Measurements from ENCODE around the gene NAALADL2. TPM values are rescaled to one million over a fixed set of nuclear protein-coding genes. Genes with fewer than 3 reads are reported as not detected.

NAALADL2 gene
- total RNA-seq, 2 experiments from 2014 or later = 0.30 to 1.2 TPM

DNA sequence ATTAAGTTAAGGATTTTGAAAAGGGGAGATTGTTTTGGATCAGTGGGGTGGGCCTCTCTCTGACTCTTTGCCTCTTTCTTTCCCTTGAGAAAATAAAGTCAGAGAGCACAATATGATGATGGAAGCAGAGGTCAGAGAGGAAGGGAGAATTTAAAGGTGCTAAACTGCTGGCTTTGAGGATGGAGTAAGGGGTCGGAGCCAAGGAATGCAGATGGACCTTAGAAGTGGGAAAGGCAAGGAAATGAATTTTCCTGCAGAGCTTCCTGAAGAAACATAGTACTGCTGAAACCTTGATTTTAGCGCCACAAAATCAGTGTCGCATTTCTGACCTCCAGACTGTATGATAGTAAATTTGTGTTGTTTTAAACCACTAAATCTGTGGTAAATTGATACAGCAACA is 317.4 kb downstream of the NAALADL2 start:
- no peaks in the 10 kb centered on the region for H3K27me3 ChIP-seq (ENCODE audit: control insufficient read depth in 1 of 2, insufficient read depth in 2 of 2, low read length in 2 of 2)
- H3K9me3 Mint-ChIP-seq = no peaks in the 10 kb centered on the region
- intact Hi-C loops (cut with DNase I, micrococcal nuclease) = no loop called here
- H3K4me1 Mint-ChIP-seq (ENCODE audit: low read depth) = no peaks in the 10 kb centered on the region
- no peaks in the 10 kb centered on the region for H3K9me3 ChIP-seq (ENCODE audit: control insufficient read depth in 1 of 2, insufficient read depth in 1 of 2, low read length in 2 of 2)
- ChIA-PET POLR2A (no interaction called here), CTCF (no interaction called here)
- TF ChIP-seq, protein P1, sequence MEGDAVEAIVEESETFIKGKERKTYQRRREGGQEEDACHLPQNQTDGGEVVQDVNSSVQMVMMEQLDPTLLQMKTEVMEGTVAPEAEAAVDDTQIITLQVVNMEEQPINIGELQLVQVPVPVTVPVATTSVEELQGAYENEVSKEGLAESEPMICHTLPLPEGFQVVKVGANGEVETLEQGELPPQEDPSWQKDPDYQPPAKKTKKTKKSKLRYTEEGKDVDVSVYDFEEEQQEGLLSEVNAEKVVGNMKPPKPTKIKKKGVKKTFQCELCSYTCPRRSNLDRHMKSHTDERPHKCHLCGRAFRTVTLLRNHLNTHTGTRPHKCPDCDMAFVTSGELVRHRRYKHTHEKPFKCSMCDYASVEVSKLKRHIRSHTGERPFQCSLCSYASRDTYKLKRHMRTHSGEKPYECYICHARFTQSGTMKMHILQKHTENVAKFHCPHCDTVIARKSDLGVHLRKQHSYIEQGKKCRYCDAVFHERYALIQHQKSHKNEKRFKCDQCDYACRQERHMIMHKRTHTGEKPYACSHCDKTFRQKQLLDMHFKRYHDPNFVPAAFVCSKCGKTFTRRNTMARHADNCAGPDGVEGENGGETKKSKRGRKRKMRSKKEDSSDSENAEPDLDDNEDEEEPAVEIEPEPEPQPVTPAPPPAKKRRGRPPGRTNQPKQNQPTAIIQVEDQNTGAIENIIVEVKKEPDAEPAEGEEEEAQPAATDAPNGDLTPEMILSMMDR (IDR thresholded peaks at IDR 0.05) = no peak
- H3K27ac ChIP-seq (ENCODE audit: low read depth in 1 of 2, low read length in 2 of 2) = no peak overlapping the region
- ATAC-seq (ENCODE audit: poor library complexity) = no peak
- no peak overlapping the region for H3K27ac Mint-ChIP-seq
- no peaks in the 10 kb centered on the region for H3K27me3 Mint-ChIP-seq
- H3K4me3 ChIP-seq (ENCODE audit: low read length) = no peak overlapping the region
- no peak overlapping the region for H3K4me3 Mint-ChIP-seq
- H3K4me1 ChIP-seq (ENCODE audit: insufficient read depth, low read length) = no peaks in the 10 kb centered on the region
- H3K36me3 Mint-ChIP-seq (ENCODE audit: low read depth) = no peaks in the 10 kb centered on the region
- no peak for DNase-seq
- no peaks in the 10 kb centered on the region for H3K36me3 ChIP-seq (ENCODE audit: insufficient read depth, low read length)

DNA sequence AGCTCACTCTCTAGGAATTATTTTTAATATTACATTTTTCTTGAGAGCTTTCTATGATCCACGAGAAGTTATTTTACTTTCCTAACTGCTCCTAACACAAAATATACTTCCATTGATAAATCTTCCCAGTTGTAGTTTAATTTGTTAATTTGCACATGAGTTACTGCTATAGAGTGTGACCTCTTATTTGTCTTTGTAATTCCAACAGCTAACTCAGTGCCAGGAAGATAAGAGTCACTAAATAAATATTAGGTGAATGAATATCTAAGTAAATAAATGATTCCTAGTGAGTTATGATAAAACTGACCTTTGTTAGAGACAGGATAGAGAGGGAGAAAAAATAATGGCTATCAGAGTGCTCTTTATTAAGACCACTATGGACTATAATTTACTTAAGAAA is 319.9 kb downstream of the NAALADL2 start:
- no peak overlapping the region for H3K4me3 ChIP-seq (ENCODE audit: low read length)
- H3K4me1 Mint-ChIP-seq (ENCODE audit: low read depth) = no peaks in the 10 kb centered on the region
- intact Hi-C loops (cut with DNase I, micrococcal nuclease) = no loop called here
- no peaks in the 10 kb centered on the region for H3K9me3 ChIP-seq (ENCODE audit: control insufficient read depth in 1 of 2, insufficient read depth in 1 of 2, low read length in 2 of 2)
- H3K36me3 ChIP-seq (ENCODE audit: insufficient read depth, low read length) = no peaks in the 10 kb centered on the region
- no peak overlapping the region for H3K27ac Mint-ChIP-seq
- H3K27me3 Mint-ChIP-seq = no peaks in the 10 kb centered on the region
- H3K4me3 Mint-ChIP-seq = no peak overlapping the region
- H3K9me3 Mint-ChIP-seq = peaks cover 6% of the 10 kb centered on the region
- H3K27ac ChIP-seq (ENCODE audit: low read depth in 1 of 2, low read length in 2 of 2) = no peak overlapping the region
- no peak for DNase-seq
- no peaks in the 10 kb centered on the region for H3K36me3 Mint-ChIP-seq (ENCODE audit: low read depth)
- H3K27me3 ChIP-seq (ENCODE audit: control insufficient read depth in 1 of 2, insufficient read depth in 2 of 2, low read length in 2 of 2) = no peaks in the 10 kb centered on the region
- no peaks in the 10 kb centered on the region for H3K4me1 ChIP-seq (ENCODE audit: insufficient read depth, low read length)
- POLR2A ChIA-PET = no interaction called here
- TF ChIP-seq, protein P1 (IDR thresholded peaks at IDR 0.05) = no peak
- CTCF ChIA-PET = no interaction called here
- no peak for ATAC-seq (ENCODE audit: poor library complexity)

DNA sequence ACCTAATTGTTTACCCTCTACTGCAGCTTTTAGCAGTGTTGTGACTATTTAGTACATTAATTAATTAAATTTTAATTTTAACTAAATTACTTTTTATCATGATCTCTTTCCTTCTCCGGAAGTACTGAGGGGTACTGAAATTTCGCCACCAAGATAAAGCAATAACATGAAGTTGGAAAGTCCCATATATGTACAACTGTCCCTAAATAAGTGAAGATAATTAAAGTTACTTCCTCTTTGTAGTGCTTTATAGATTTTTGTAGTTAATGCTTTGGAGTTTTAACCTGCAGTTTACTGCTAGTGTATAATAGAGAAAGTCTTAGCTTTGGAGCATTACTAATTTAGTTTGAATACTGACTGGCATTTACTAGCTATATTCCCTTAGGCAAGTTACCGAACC is 325.3 kb downstream of the NAALADL2 start:
- Histone ChIP-seq H3K9me3 (ENCODE audit: control insufficient read depth in 1 of 2, insufficient read depth in 1 of 2, low read length in 2 of 2) (peaks cover 0 to 4% of the 10 kb centered on the region in 2 experiments), H3K4me3 (ENCODE audit: low read length) (no peak overlapping the region), H3K27ac (ENCODE audit: low read depth in 1 of 2, low read length in 2 of 2) (no peak overlapping the region), H3K4me1 (ENCODE audit: insufficient read depth, low read length) (no peaks in the 10 kb centered on the region), H3K27me3 (ENCODE audit: control insufficient read depth in 1 of 2, insufficient read depth in 2 of 2, low read length in 2 of 2) (no peaks in the 10 kb centered on the region), H3K36me3 (ENCODE audit: insufficient read depth, low read length) (no peaks in the 10 kb centered on the region)
- TF ChIP-seq, protein P1 (IDR thresholded peaks at IDR 0.05) = no peak
- CTCF ChIA-PET = no interaction called here
- intact Hi-C loops (cut with DNase I, micrococcal nuclease) = no loop called here
- Mint-ChIP-seq H3K36me3 (ENCODE audit: low read depth) (no peaks in the 10 kb centered on the region), H3K9me3 (peaks cover 6% of the 10 kb centered on the region), H3K4me3 (no peak overlapping the region), H3K27me3 (no peaks in the 10 kb centered on the region), H3K4me1 (ENCODE audit: low read depth) (no peaks in the 10 kb centered on the region), H3K27ac (no peak overlapping the region)
- POLR2A ChIA-PET = no interaction called here
- no peak for ATAC-seq (ENCODE audit: poor library complexity)
- no peak for DNase-seq

Data from CD4-positive, alpha-beta T cell (primary cell).